GM18867 (cell line): ENCODE results near the gene HECW1.
A peak's percentile ranks its signal among the peaks of the same experiment; 100 is the strongest.

Experiments used
- ATAC-seq: cut with Tn5 transposase; IDR thresholded peaks from one replicate; pipeline ENCODE4 v1.9.1; 2021; ENCODE audit warnings: mild to moderate bottlenecking, moderate library complexity; ENCODE audit not compliant: unreplicated experiment

Gene HECW1

GRCh38 chr7:43405948-43406347, 293.5 kb downstream of the HECW1 start:
- no peak for ATAC-seq

DNA sequence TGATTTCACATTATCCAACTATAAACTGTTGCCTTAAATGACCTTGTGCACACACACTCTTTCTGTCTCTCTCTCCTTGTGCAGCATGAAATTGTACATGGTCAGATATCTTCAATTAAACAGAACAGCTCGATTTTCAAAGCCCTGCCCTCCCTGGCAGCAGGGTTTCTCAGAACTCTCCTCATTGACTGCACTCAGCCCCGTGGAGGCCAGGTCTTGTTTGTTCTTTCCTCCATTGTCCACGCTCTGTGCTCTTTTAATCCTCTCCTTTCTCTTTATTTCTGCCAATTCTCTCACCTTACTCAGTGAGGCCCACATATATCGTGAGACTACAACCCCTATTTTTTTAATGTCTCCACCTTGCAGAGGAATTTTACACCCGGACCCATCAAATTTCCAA, 294.5 kb downstream of the HECW1 start:
- ATAC-seq: no peak

- no peak for ATAC-seq
Measured at GRCh38 chr7:43408981-43409380, 296.5 kb downstream of the HECW1 start.

- no peak for ATAC-seq
Measured at GRCh38 chr7:43417455-43417854, 305.0 kb downstream of the HECW1 start.

DNA sequence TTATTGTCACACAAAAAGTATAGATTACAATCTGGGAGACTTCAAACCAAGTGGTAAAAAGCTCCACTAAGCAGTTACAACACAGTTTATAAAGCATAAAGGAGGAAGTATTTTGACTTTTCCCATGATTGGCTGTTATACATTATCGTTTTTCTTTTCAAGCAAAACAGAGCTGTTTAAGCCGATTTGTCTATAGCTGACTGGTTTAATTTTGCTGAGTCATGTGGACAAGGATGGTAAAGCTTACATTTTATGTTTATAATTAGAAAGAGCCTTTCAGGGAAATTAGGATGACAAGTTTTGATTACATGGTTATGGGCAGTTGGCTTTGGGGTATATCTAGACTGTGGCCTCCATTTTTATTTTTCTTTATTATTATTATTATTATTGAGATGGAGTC, 318.0 kb downstream of the HECW1 start:
- no peak for ATAC-seq

GRCh38 chr7:43431020-43431595, 318.7 kb downstream of the HECW1 start:
- no peak for ATAC-seq

- ATAC-seq: no peak
Measured at GRCh38 chr7:43433639-43434038, 321.2 kb downstream of the HECW1 start.

DNA sequence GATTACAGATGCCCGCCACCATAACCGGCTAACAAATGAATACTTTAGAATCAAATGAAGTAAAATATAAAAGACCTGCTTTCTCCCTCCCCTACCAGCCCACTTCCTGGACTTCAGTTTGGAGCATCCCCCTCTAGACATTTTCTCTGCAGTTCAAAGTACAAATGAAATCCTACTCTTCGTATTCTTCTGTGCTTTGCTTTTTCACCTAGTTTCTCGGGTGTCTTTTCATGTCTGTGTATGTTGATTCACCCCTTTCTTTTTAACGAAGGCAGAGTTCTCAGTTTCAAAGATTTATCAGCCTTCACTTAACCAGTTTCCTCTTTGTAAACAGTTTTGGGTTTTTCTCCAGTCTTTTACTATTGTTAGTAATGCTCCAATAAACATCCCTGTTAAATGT, 324.6 kb downstream of the HECW1 start:
- ATAC-seq: no peak

DNA sequence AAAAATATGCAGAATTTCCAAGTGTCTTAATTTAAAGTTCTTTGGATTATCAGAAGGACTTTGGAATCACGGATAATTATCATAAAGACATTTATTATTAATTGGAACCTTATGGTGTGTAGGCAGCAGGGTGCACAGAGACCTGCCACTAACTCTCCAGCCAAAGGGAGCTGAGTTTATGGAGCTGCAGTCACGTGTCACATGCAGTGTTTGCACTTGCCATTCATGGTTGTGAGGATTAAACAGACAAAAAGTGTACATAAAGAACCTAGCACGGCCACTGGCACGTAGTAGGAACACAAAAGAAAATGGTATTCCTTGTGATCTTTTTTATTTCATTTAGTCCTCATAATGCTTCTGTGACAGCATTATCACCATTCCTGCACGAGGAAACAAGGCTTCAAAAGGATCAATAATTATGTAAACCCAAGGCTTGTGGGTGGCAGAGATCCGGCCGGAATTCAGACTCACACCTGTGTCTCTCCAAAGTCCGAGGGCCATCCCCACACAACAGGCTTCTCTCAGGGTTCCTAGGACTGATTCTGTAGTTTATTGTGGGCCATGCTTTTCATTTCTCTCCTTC, 326.5 kb downstream of the HECW1 start:
- ATAC-seq: no peak

DNA sequence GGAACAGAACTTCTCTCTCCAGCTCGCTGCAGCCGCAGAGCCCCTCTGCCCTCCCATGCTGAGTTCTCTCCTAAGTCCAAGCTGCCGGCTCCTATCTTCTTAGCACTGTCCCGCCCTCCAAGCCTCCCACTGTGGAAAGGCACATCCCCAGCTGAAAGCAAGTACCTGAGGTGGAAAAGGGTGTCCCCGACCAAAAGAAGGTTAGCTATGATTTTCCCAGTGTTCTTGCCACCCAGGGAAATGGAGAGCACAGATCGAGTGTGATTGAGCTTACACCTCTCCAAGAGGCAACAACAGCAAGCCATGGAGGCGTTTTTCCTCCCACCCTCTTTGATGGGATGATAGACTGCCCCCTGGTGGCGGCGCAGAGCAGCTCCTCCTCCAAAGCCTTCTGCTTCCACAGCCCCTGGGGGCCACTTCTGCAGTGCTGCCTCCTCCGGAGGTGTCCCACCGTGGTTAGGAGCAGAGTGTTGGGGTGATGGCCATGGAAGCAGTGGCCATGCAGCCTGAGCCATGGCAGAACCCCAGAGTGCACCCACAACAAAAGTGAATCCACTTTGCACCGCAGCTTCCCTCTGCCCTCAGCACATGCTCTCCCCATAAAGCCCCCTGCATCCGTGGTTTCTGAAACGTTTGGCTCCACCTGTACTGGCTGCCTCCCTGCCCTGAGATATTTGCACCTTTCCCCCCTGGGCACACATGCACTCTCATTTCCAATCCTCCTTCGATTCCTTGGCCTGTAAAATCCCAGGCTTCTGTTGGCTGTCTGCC, 327.4 kb downstream of the HECW1 start:
- no peak for ATAC-seq

DNA sequence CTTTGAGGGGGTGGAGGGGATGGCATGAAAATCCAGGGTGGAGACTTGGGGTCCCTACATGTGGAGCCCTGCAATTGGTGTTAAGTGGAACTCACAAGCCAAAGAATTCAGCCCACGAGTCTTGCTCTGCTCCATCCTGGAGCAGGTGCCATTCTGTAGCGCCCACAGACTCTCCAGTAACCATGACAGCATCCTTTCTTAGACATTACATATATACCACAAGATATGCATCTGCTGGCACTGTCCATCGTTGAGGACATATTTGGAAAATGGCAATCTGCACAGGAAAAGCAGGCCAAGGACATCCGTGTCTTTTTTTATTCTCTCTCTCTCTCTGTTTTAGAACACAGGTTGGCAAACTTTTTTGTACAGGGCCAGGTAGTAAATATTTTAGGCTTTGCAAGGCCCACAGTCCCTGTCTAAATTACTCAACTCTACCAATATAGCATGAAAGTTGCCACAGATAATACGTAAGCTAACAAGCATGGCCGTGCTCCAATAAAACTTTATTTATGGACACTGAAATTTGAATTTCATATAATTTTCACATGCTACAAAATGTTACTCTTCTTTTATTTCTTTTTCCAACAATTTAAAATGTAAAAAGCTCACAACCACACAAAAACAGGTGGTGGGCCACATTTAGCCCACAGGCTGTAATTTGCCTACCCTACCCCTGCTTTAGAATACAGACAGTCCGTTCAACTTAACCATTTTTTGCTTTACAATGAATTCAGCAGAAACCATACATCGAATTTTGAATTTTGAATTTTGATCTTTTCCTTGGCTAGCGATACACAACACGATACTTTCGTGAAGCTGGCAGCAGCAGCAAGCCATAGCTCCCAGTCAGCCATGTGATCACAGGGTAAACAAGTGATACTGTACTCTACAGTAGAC, 329.0 kb downstream of the HECW1 start:
- no peak for ATAC-seq

DNA sequence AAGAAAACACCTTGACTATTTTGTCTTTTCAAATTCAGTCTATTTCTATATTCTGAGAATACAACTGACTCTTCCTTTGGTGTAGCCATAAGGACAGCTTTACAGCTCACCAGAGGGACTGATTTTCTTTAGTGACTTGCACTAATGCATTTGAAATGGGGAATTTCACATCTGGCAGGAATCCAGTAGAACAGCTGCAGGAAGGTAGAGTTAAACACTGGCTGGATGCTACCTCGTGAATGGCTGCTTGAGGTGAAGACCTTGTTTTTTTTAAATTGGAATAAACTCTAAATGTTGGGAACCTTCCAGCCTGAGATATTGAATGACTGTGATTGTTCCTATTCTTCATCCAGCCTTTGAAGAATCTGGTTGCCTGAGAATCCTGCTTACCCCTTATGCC, 330.9 kb downstream of the HECW1 start:
- no peak for ATAC-seq

DNA sequence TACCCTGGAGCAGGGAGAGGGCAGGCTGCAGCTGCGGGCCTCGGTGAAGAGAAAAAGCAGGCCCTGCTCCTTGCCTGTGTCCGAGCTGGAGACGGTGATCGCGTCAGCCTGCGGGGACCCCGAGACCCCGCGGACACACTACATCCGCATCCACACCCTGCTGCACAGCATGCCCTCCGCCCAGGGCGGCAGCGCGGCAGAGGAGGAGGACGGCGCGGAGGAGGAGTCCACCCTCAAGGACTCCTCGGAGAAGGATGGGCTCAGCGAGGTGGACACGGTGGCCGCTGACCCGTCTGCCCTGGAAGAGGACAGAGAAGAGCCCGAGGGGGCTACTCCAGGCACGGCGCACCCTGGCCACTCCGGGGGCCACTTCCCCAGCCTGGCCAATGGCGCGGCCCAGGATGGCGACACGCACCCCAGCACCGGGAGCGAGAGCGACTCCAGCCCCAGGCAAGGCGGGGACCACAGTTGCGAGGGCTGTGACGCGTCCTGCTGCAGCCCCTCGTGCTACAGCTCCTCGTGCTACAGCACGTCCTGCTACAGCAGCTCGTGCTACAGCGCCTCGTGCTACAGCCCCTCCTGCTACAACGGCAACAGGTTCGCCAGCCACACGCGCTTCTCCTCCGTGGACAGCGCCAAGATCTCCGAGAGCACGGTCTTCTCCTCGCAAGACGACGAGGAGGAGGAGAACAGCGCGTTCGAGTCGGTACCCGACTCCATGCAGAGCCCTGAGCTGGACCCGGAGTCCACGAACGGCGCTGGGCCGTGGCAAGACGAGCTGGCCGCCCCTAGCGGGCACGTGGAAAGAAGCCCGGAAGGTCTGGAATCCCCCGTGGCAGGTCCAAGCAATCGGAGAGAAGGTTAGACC, 332.5 kb downstream of the HECW1 start:
- ATAC-seq: no peak

DNA sequence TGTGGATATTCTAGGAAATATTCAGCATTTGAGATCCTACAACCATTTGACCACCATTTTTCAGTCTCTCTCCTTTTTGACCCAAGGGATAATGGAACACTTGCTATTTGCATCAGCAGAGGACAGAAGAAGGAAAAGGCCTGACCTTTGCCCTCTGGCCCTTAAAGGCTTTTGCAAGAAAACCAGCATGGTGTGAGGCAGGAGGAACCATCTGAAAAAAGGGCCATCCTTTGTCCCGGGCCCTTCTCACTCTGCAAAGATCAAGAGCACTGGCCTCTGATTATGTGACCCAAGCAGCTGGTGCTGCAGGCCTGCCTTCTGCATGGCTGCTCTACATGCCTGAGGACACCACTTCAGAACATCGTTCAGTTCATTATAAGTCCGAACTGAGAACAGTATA, 337.1 kb downstream of the HECW1 start:
- ATAC-seq: no peak

DNA sequence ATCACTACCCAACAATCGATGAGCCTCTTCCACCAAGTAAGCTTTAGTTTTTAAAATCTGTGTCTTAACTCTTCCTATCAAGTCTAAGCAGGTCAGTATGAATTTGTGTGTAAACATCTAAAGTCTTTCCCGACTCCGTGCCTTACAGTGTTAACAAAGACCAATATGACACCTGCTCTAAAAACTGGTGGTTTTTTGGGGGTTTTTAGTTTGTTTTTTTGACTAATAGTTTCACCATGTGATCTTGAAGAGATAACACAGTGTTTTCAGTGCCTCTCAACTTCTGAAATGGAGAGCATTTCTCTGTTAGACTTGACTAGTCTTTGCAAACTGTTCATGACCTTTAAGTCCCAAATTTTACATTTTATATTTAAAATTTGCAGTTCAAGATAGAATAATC, 338.4 kb downstream of the HECW1 start:
- ATAC-seq: no peak

GRCh38 chr7:43454936-43455518, 342.6 kb downstream of the HECW1 start:
- peak; percentile 78 for ATAC-seq

GRCh38 chr7:43456200-43456599, 343.8 kb downstream of the HECW1 start:
- no peak for ATAC-seq

GRCh38 chr7:43458330-43459018, 346.0 kb downstream of the HECW1 start:
- ATAC-seq: no peak

- ATAC-seq: no peak
Measured at GRCh38 chr7:43459019-43459337, 346.5 kb downstream of the HECW1 start.
